Common myeloid progenitor, CD34-positive (primary cell): ENCODE data around the gene DRAXIN.

ENCODE experiments used
- CTCF ChIA-PET: fragments of 350-600 bp; sonication (Branson Sonifier 250); formaldehyde crosslinking; loops from one replicate; lab custom pipeline; 2021; ENCODE audit warnings: antibody characterized with exemption; lab: Charles Lee
- POLR2A ChIA-PET: fragments of 350-600 bp; sonication (Branson Sonifier 250); formaldehyde crosslinking; loops from one replicate; lab custom pipeline; 2021; ENCODE audit warnings: antibody characterized with exemption; lab: Charles Lee
- DNase-seq, 3 donors: peaks; one replicate each; pipeline versions ENCODE4 v3.0.0 to v3.0.0-alpha.2; 2013
- H3K27ac ChIP-seq, 2 experiments: 1 replicate in 1 of 2; 2 replicates in 1 of 2; pipeline ENCODE4 v1.7.0; 2013; ENCODE audit warnings: inconsistent platforms in 2 of 2, low read length in 2 of 2, mild to moderate bottlenecking in 2 of 2, low read depth in 1 of 2, moderate library complexity in 1 of 2; ENCODE audit not compliant: severe bottlenecking in 2 of 2, insufficient read depth in 1 of 2, poor library complexity in 1 of 2
- H3K27me3 ChIP-seq, 5 experiments: replicated peaks in 2 of 5; 1 replicate in 3 of 5; 2 replicates in 2 of 5; pipeline versions ENCODE4 v1.6.1 to v1.7.0; 2013; ENCODE audit warnings: low read length in 4 of 5, mild to moderate bottlenecking in 2 of 5, moderate library complexity in 2 of 5, inconsistent platforms in 1 of 5; ENCODE audit not compliant: insufficient read depth in 5 of 5, control insufficient read depth in 4 of 5
- H3K36me3 ChIP-seq, 4 experiments: 1 replicate in 2 of 4; 2 replicates in 2 of 4; pipeline versions ENCODE4 v1.6.1 to v1.7.0; 2013; ENCODE audit warnings: low read length in 3 of 4, control low read depth in 1 of 4, mild to moderate bottlenecking in 1 of 4; ENCODE audit not compliant: control insufficient read depth in 4 of 4, insufficient read depth in 4 of 4
- H3K4me1 ChIP-seq, 4 experiments: 1 replicate in 3 of 4; 2 replicates in 1 of 4; pipeline versions ENCODE4 v1.6.1 to v1.7.1; 2013; ENCODE audit warnings: low read length in 3 of 4, mild to moderate bottlenecking in 3 of 4, control low read depth in 1 of 4, inconsistent platforms in 1 of 4, moderate library complexity in 1 of 4; ENCODE audit not compliant: control insufficient read depth in 4 of 4, insufficient read depth in 4 of 4; ENCODE audit errors: control extremely low read depth in 1 of 4
- H3K4me3 ChIP-seq, 7 experiments: 1 replicate in 4 of 7; 2 replicates in 3 of 7; pipeline versions ENCODE4 v1.5.1 to v1.7.0; 2013; ENCODE audit warnings: mild to moderate bottlenecking in 7 of 7, low read length in 6 of 7, moderate library complexity in 6 of 7, inconsistent platforms in 2 of 7, low read depth in 2 of 7, control low read depth in 1 of 7; ENCODE audit not compliant: insufficient read depth in 4 of 7, control insufficient read depth in 1 of 7; ENCODE audit errors: extremely low read depth in 1 of 7
- H3K9me3 ChIP-seq, 5 experiments: 1 replicate in 4 of 5; 2 replicates in 1 of 5; pipeline versions ENCODE4 v1.6.1 to v1.7.1; 2013; ENCODE audit warnings: low read length in 4 of 5, mild to moderate bottlenecking in 2 of 5, inconsistent platforms in 1 of 5, low read depth in 1 of 5, moderate library complexity in 1 of 5; ENCODE audit not compliant: control insufficient read depth in 4 of 5, insufficient read depth in 2 of 5; ENCODE audit errors: control extremely low read depth in 1 of 5
- WGBS: methylation state at CpG from one replicate; pipeline ENCODE4 v1.1.5; 2013; ENCODE audit not compliant: insufficient coverage; 5-methylcytosine and 5-hydroxymethylcytosine counted together

The DRAXIN gene

DNA sequence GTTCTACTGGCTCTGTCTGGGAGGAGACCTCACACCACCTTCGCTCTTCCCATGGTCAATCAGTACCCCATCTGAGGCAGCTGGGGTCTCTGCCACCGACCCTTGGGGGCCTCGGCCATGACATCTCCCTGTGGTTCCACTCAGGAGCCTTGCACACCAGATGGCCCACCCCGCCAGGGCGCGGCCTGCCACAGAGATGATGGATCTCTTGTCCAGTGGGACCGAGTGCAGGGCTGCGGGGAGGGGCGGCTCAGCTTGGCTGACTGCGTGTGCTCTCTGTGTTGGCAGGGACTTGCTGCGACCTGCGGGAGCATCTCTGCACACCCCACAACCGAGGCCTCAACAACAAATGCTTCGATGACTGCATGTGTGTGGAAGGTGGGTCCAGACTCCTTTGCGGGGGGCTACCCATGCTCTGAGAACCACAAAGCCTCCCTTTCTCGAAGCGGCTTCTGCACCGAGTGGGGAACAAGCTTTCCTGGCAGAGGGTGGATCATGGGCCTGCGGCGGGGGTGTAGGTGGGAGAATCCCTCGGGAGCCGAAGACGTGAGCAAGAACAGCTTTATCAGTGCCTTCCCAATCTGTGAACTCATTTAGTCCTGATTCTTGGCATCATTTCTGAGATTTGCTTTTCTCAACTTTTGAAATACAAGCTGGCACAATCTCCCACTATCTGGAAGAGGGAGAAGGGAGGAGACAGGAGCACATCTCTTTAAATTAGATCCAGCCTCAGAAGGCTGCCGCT lies 23.5 kb downstream of the DRAXIN start:
- ChIA-PET CTCF (interaction anchor here (0.7 to 2.8 kb wide), 8 partner anchors 10 to 428 kb away, joined by 3 to 10 read pairs (median 4); partner anchors contain the start of genes FBXO6 and MAD2L2), POLR2A (no interaction called here)
- no peaks in the 10 kb centered on the region for H3K9me3 ChIP-seq
- peaks cover 0 to 9% (median 0%) of the 10 kb centered on the region in 5 experiments for H3K27me3 ChIP-seq
- 92% methylated on average over 18 of the region's 24 CpGs for WGBS
- H3K4me3 ChIP-seq, result no peak overlapping the region
- H3K36me3 ChIP-seq, result no peaks in the 10 kb centered on the region
- no peak for DNase-seq
- peaks cover 0 to 13% (median 12%) of the 10 kb centered on the region in 4 experiments for H3K4me1 ChIP-seq
- H3K27ac ChIP-seq, result no peak overlapping the region

DNA sequence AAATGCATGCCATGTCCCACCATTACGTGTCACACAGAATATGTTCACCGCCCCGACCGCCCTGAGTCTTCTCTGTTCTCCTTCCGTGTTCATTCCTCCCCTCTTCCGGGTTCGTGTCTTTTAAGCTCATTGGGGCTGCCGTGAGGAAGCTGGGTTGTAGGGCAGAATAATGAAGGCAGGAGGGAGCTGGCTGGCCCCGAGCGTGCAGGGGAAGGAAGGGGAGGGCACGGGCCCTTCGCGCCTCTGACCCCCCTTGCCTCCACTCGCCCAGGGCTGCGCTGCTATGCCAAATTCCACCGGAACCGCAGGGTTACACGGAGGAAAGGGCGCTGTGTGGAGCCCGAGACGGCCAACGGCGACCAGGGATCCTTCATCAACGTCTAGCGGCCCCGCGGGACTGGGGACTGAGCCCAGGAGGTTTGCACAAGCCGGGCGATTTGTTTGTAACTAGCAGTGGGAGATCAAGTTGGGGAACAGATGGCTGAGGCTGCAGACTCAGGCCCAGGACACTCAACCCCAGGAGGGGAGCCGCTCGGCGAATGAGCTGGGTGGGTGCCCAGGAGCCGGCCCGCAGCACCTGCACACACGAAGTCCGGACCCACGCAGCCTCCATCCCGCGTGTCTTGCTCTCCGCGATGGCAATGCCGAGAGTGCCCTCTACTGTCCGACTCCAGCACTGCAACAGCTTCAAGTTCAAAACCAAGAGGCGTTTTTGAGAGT lies 28.0 kb downstream of the DRAXIN start:
- Histone ChIP-seq H3K36me3 (no peaks in the 10 kb centered on the region), H3K9me3 (no peaks in the 10 kb centered on the region), H3K4me1 (peaks cover 0 to 19% (median 14%) of the 10 kb centered on the region in 4 experiments), H3K27ac (peak overlapping the region in 1 of 2 experiments; percentile 40), H3K27me3 (peaks cover 0 to 2% (median 0%) of the 10 kb centered on the region in 5 experiments), H3K4me3 (peak overlapping the region; percentile 15 to 74 (median 65))
- ChIA-PET POLR2A (interaction anchor here (1.4 to 1.5 kb wide), 2 partner anchors 17 to 56 kb away, joined by 6 read pairs; partner anchors contain the start of genes AGTRAP and FBXO6), CTCF (interaction anchor here (0.7 to 5.0 kb wide), 22 partner anchors 9 to 335 kb away, joined by 3 to 33 read pairs (median 5); partner anchors contain the start of genes FBXO2, FBXO44 and FBXO6)
- DNase-seq, result peak; percentile 83 to 94 (median 90)
- under 1% methylated on average over 29 of the region's 44 CpGs for WGBS

DNA sequence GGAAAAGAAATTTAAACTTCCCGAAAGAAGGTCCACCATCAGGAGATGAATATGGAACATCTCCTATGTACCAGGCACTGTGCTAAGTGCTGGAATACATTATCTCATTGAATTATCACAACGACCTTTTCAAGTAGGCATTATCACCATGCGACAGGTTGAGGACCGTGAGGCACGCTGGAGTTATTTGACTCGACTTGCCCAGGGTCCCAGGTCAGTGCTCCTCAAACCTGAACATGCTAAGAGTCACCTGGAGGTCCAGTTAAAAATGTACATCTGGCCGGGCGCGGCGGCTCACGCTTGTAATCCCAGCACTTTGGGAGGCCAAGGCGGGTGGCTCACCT lies 28.5 kb downstream of the DRAXIN start:
- WGBS, result 73% methylated on average over 9 of the region's 12 CpGs
- Histone ChIP-seq H3K27ac (no peak overlapping the region), H3K4me1 (peaks cover 0 to 25% (median 14%) of the 10 kb centered on the region in 4 experiments), H3K9me3 (no peaks in the 10 kb centered on the region), H3K27me3 (peaks cover 0 to 2% (median 0%) of the 10 kb centered on the region in 5 experiments), H3K4me3 (peak overlapping the region in 5 of 7 experiments; percentile 15 to 71 (median 65)), H3K36me3 (no peaks in the 10 kb centered on the region)
- DNase-seq, result no peak
- CTCF ChIA-PET, result interaction anchor here (0.7 to 5.0 kb wide), 20 partner anchors 9 to 335 kb away, joined by 3 to 33 read pairs (median 6); partner anchors contain the start of genes FBXO2, FBXO44 and FBXO6
- POLR2A ChIA-PET, result interaction anchor here (1.4 to 1.5 kb wide), 2 partner anchors 17 to 56 kb away, joined by 6 read pairs; partner anchors contain the start of genes AGTRAP and FBXO6

DNA sequence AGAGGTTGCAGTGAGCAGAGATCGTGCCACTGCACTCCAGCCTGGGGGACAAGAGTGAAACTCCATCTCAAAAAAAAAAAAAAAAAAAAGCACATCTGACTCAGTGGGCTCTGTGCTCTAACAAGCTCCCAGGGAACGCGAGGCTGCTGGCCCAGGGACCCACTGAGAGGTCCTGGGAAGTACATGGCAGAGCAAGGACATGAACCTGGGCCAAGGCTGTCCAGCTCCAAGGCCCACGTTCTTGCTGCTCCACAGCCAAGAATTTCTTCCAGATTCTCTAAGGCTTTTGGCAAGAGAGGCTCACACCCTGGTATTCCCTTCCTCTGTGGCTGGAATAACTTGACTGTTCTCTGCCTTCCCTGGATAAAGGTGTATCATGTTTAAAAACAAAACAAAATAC lies 29.0 kb downstream of the DRAXIN start:
- Histone ChIP-seq H3K9me3 (no peaks in the 10 kb centered on the region), H3K27ac (no peak overlapping the region), H3K4me3 (no peak overlapping the region), H3K36me3 (no peaks in the 10 kb centered on the region), H3K27me3 (peaks cover 0 to 2% (median 0%) of the 10 kb centered on the region in 5 experiments), H3K4me1 (peaks cover 0 to 30% (median 15%) of the 10 kb centered on the region in 4 experiments)
- POLR2A ChIA-PET, result no interaction called here
- no peak for DNase-seq
- CTCF ChIA-PET, result interaction anchor here (1.1 to 5.0 kb wide), 12 partner anchors 8 to 70 kb away, joined by 3 to 33 read pairs (median 8); partner anchors contain the start of genes FBXO2, FBXO44 and FBXO6
- 100% methylated on average over 4 of the region's 4 CpGs for WGBS

DNA sequence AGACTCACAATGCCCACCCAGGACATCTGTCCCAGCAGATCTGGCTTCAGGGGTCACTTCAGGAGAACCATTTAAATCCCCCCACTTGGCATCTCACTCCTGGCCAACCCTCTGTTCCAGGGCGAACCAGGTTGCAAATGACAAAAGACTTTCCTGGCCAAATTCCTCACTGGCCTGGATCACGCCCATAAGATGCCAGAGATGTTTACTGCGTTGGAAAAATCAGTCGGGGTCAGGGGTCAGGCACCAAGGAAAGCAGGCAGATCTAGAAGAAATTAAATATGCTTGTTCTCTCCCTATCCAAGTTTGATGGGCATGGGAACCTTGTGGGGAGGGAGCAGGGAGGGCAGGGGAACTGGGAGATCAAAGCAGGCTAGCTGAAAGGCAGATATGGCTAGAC lies 29.8 kb downstream of the DRAXIN start:
- Histone ChIP-seq H3K27me3 (peaks cover 0 to under 1% (median 0%) of the 10 kb centered on the region in 5 experiments), H3K27ac (no peak overlapping the region), H3K36me3 (no peaks in the 10 kb centered on the region), H3K9me3 (no peaks in the 10 kb centered on the region), H3K4me3 (no peak overlapping the region), H3K4me1 (peaks cover 0 to 35% (median 17%) of the 10 kb centered on the region in 4 experiments)
- POLR2A ChIA-PET, result no interaction called here
- DNase-seq, result no peak
- WGBS, result 95% methylated on average over 4 of the region's 4 CpGs
- CTCF ChIA-PET, result interaction anchor here (1.4 to 5.0 kb wide), 4 partner anchors 12 to 71 kb away, joined by 3 to 33 read pairs (median 24); partner anchors contain the start of gene FBXO6

DNA sequence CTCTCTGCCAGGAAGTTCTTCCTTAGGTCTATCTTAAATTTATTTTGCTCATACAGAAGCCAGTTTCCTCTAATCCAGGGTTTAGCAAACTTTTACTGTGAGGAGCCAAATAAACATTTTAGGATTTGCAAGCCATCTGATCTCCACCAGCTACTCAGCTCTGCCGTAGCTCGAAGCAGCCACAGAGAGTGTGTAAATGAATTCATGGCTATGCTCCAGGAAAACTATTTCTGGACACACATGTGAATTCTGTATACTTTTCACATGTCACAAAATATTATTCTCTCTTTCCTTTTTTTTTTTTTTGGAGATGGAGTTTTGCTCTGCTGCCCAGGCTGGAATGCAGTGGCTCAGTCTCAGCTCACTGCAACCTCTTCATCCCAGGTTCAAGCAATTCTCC lies 31.0 kb downstream of the DRAXIN start:
- Histone ChIP-seq H3K36me3 (no peaks in the 10 kb centered on the region), H3K27me3 (no peaks in the 10 kb centered on the region), H3K4me3 (no peak overlapping the region), H3K27ac (no peak overlapping the region), H3K9me3 (no peaks in the 10 kb centered on the region), H3K4me1 (peaks cover 0 to 39% (median 17%) of the 10 kb centered on the region in 4 experiments)
- WGBS, result 100% methylated on average over 1 of the region's 2 CpGs
- POLR2A ChIA-PET, result no interaction called here
- CTCF ChIA-PET, result interaction anchor here (4.7 to 5.0 kb wide), 2 partner anchors 59 to 72 kb away, joined by 25 to 33 read pairs; partner anchors contain the start of gene FBXO6
- DNase-seq, result no peak
